HCEC 1CT (cell line): Measurements from ENCODE around the gene ERCC6L.

Experiments used
- DNase-seq: peaks from one replicate; pipeline ENCODE4 v3.0.0-alpha.2; 2017

ERCC6L gene

GRCh38 chrX:72238721-72239475, at the start of gene ERCC6L:
Gene ERCC6L, minus strand, starts transcription at chrX:72239027. Its CDS starts 116 bp downstream, at chrX:72238911.
- DNase-seq = peak; percentile 82

- DNase-seq = no peak
Measured at GRCh38 chrX:72282302-72282701, 43.5 kb upstream of the ERCC6L start.

- DNase-seq = peak; percentile 18
Measured at GRCh38 chrX:72280321-72280845, 41.6 kb upstream of the ERCC6L start.

- no peak for DNase-seq
Measured at GRCh38 chrX:72276478-72276953, 37.7 kb upstream of the ERCC6L start.

DNA sequence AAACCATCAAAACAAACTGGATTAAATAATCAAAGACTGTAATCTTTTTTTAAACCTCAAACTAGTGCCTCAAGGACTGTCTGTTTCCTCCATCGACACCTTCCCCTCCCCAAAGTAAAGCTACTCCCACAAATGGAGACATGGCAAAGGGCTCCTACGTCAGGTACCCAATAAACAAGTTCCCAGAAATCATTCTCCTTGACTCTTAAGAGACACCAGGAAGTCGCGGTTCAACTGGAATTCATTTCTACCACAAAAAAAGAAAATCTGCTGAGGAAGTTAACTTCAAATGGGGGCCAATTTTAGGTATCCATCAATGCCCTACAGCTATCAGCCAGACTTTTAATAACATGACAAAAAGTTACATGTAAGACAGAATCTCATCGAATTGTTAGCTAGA, 35.7 kb upstream of the ERCC6L start:
- no peak for DNase-seq

- no peak for DNase-seq
Measured at GRCh38 chrX:72273718-72274117, 34.9 kb upstream of the ERCC6L start.

- DNase-seq = peak; percentile 52
Measured at GRCh38 chrX:72272868-72273267, 34.0 kb upstream of the ERCC6L start.

DNA sequence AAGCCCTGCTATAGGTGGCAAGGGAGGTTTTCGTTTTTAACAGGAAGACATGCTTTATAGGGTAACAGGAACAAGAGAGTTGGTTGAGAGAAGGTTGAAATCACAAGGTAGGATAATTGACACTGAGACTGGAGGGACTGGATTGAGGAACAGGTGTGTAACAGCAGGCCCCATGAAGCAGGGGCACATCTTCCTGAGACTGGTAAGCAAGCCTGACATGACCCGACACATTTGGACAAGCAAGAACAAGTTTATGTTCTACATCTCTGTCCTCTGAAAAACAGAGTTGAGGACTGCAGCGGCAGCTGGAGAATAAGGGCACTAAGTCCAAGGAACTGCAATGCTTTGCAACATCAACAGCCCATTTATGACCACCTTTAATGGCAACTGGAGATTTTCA, 33.0 kb upstream of the ERCC6L start:
- DNase-seq = no peak

- DNase-seq = no peak
Measured at GRCh38 chrX:72271091-72271788, 32.4 kb upstream of the ERCC6L start.

DNA sequence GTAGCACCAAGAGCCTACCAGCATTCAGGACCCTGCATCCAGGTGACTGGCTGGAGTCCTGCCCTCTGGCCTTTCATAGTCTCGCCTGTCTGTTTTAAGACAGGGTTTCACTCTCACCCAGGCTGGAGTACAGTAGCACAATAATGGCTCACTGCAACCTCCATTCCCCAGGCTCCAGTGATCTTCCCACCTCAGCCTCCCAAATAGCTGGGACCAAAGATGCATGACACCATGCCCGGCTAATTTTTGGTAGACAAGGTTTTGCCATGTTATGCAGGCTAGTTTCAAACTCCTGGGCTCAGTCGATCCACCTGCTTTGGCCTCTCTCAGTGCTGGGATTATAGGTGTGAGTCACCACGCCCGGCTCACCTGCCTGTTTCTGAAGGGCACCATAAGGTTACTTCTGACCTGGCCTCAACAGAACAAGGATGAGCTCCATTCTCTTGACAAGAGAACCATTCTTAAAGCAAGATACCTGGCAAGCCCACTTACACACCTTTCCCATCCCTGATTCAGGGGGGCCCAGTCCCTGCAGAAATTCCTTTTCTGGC, 31.6 kb upstream of the ERCC6L start:
- no peak for DNase-seq

GRCh38 chrX:72269671-72270251, 30.9 kb upstream of the ERCC6L start:
- DNase-seq = peak; percentile 54

DNA sequence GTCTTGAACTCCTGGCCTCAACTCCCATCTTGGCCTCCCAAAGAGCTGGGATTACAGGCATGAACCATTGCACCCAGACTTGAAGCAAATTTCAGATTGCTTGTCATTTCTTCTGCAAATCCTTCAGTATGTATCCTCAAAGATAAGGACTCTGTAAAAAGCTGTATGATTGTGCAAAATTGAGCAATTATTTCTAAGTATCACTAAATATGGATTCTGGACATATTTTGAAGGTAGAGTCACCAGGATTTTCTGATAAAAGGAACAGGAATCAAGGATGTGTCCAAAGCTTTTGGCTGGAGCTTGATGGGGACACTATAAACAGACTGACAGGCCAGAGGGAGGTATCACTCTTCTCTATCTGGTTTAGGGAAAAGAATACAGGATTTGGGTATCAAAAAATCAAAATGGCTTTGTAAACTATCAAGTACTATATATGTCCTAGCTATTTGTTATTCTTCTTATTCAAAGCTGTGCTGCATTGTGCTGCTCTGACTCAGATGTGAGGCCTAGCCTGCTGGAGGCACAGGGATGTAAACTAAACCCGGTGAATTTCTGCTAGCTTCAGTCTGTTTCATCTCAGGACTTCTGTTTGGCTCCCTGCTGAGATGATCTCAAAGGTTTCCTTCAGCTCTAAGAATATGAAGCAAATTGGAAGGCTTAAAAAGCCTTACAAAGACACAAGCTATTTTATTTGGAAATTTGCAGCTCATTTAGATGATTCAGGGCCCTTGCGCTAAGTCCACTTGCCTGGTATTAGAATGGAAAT, 30.0 kb upstream of the ERCC6L start:
- DNase-seq = peak; percentile 68

DNA sequence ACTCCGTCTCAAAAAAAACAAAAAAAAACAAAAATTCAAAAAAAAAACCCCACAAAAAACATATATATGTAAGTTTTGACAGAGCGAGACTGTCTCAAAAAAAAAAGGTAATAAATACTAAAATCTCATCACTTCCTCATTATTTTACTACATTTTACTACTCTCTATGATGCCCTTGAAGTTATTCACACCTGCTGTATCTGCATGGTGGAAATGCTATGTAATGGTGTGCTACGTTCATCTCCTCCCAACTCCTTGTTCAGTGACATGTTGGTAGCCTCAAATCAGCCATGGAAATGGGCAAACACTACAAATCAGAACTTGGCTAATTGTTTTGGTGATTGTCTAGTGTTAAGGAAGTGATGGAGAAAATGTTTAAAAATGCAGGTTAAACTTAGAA, 26.4 kb upstream of the ERCC6L start:
- DNase-seq = no peak

DNA sequence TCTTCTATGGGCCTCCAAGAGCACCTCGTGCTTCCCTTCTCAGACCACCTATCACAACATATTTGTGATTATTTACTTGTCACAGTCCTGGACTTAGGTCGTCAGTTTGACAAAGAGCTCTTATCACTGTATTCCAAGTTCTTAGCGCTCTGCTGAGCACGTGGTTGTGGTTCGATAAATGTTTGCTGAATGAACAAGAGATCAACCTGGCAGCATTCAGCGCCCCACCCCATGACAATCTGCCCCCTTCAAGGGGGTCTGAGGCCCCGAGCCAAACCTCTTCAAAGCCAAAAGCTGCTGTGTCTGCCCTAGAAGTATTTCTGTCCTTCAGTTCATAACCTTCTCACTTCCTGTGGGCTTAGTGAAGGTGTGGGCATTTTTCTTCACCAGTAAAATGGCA, 23.2 kb upstream of the ERCC6L start:
- DNase-seq = no peak

- no peak for DNase-seq
Measured at GRCh38 chrX:72260448-72260847, 21.6 kb upstream of the ERCC6L start.

DNA sequence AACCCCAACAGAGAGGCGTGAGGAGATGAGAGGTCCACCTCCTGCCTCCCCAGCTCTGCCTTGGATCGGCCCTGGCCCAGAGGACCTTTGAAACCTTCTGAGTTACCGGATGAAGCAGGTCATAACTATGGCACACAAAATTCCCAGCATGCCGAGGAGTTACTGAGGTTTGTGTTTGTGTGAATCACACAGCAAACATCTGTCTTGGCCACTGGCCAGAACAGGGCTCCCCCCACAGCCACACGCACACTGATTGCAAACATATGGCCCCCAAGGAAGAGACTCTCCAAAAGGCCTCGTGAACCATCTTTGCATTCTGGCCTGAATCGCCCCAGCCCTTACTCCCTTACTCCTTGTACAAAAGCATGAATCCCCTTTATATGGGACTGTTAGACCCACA, 19.3 kb upstream of the ERCC6L start:
- DNase-seq = peak; percentile 76

GRCh38 chrX:72255864-72256263, 17.0 kb upstream of the ERCC6L start:
- no peak for DNase-seq

DNA sequence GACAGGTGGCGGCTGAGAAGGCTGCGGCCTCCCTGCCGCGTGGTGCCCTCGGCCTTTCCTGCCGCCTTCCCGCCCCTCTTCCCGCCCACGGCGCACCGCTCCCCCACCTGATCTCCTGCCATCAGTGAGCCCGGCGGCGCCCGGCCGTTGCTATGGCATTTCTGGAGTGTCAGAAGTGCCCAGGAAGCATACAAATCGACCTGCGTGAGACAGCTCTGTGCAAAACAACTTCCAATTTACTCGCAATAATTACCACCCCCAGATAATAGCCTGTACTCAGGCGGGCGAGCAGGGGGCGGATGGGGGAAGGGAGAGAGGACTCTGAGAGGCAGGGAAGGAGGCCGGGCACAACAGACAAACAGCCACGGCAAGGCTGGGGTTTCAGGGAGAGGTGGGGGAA, 16.6 kb upstream of the ERCC6L start:
- DNase-seq = no peak

- no peak for DNase-seq
Measured at GRCh38 chrX:72254816-72255215, 16.0 kb upstream of the ERCC6L start.

GRCh38 chrX:72253686-72254085, 14.9 kb upstream of the ERCC6L start:
- no peak for DNase-seq

DNA sequence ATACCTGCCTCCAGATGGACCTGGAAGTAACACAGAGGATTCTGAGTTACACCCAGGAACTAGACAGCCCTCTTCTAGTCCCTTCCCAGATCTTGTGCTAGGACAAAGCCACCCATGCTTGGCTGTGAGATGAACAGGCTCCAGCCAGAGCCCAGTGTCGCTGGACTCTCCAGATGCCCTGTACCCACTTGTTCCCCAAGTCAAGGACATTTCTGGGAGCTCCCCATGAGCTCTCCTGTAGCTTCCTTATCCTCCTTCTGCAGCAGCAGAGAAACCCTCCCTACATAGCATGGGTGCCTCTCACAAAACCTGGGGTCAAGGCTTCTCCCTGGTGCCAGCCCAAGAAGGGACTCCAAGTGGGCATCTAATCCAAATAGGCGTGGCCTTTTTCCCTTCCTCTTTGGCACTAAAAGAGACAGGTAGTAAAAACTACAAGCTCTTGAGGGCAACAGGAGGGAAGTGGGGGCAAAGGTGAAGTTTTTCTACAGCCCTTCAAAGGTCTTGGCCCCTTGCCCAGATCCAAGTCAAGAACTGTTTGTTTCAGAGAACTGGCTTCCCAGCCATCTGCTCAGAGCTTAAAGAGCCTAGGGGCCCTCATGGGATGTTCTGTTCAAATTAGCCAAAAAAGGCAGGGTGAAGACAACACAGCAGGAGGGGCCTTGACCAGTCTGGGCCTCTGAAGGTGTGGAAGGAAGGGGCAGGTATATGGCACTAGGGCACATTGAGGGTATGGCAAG, 8.5 kb upstream of the ERCC6L start:
- no peak for DNase-seq
